Fibroblast of mammary gland (primary cell): Measurements from ENCODE around the gene S100A4.
A peak's percentile ranks its signal among the peaks of the same experiment; 100 is the strongest.
"Not testable (repeated sequence)": the region's sequence is repeated elsewhere in the genome, so short reads cannot be mapped to it uniquely, and the experiment has no call there.

Source experiments
- DNase-seq: peaks from one replicate; pipeline ENCODE4 v3.0.0-alpha.2; 2010; ENCODE audit warnings: low read depth
- H3K4me3 ChIP-seq: 2 replicates; pipeline ENCODE4 v1.5.1; 2011; ENCODE audit warnings: low read depth, mild to moderate bottlenecking, low read length, moderate library complexity; ENCODE audit not compliant: control insufficient read depth
- TF ChIP-seq, protein P1 (sequence below): conservative IDR thresholded peaks from 2 replicates; pipeline ENCODE4 v1.5.1; 2011; ENCODE audit warnings: low read depth, low read length, inconsistent platforms; ENCODE audit not compliant: control insufficient read depth, insufficient read depth

Gene S100A4

DNA sequence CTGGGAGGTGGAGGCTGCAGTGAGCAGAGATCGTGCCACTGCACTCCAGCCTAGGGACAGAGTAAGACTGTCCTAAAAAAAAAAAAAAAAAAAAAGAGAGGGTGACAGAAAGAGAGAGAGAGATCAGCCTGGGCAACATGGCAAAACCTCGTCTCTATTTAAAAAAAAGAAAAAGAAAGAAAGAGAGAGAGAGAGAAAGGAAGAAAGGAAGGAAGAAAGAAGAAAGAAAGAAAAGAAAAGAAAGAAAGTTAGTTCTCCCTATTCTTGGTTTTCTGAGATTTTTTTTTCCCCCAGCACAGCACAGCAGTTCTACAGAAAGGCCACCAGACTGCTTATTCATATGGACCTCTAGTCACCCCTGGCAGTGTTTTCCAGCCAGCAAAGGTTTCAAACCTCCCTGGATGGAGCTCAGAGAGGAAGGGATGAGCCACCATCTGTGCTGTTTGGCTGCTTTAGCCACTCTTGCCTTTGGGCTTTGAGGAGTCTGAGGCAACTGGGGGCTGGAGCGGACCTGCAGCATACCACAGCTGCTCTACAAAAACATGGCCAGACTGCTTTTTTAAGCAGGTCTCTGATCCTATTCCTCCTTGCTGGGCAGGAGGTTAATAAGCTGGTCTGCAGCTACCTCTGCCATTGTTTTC lies 20.4 kb downstream of the S100A4 start:
- TF ChIP-seq, protein P1, sequence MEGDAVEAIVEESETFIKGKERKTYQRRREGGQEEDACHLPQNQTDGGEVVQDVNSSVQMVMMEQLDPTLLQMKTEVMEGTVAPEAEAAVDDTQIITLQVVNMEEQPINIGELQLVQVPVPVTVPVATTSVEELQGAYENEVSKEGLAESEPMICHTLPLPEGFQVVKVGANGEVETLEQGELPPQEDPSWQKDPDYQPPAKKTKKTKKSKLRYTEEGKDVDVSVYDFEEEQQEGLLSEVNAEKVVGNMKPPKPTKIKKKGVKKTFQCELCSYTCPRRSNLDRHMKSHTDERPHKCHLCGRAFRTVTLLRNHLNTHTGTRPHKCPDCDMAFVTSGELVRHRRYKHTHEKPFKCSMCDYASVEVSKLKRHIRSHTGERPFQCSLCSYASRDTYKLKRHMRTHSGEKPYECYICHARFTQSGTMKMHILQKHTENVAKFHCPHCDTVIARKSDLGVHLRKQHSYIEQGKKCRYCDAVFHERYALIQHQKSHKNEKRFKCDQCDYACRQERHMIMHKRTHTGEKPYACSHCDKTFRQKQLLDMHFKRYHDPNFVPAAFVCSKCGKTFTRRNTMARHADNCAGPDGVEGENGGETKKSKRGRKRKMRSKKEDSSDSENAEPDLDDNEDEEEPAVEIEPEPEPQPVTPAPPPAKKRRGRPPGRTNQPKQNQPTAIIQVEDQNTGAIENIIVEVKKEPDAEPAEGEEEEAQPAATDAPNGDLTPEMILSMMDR, result no peak
- peak; percentile 68 for DNase-seq
- no peak overlapping the region for H3K4me3 ChIP-seq

DNA sequence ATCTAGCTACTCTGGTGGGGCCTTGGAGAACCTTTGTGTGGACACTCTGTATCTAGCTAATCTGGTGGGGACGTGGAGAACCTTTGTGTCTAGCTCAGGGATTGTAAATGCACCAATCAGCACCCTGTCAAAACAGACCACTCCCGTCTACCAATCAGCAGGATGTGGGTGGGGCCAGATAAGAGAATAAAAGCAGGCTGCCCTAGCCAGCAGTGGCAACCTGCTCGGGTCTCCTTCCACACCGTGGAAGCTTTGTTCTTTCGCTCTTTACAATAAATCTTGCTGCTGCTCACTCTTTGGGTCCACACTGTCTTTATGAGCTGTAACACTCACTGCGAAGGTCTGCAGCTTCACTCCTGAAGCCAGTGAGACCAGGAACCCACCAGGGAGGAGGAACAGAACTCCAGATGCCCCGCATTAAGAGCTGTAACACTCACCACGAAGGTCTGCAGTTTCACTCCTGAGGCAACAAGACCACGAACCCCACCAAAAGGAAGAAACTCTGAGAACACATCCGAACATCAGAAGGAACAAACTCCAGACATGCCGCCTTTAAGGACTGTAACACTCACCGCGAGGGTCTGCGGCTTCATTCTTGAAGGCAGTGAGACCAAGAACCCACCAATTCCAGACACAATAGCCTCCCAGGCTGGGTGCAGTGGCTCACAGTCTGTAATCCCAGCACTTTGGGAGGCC lies 23.1 kb downstream of the S100A4 start:
- DNase-seq, H3K4me3 ChIP-seq: not testable (repeated sequence)

DNA sequence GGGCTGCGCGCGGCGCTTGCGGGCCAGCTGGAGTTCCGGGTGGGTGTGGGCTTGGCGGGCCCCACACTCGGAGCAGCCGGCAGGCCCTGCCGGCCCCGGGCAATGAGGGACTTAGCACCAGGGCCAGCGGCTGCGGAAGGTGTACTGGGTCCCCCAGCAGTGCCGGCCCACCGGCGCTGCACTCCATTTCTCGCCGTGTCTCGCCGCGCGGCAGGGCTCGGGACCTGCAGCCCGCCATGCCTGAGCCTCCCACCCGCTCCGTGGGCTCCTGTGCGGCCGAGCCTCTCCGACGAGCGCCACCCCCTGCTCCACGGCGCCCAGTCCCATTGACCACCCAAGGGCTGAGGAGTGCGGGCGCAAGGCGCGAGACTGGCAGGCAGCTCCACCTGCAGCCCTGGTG lies 23.8 kb downstream of the S100A4 start:
- not testable (repeated sequence) for DNase-seq, H3K4me3 ChIP-seq

DNA sequence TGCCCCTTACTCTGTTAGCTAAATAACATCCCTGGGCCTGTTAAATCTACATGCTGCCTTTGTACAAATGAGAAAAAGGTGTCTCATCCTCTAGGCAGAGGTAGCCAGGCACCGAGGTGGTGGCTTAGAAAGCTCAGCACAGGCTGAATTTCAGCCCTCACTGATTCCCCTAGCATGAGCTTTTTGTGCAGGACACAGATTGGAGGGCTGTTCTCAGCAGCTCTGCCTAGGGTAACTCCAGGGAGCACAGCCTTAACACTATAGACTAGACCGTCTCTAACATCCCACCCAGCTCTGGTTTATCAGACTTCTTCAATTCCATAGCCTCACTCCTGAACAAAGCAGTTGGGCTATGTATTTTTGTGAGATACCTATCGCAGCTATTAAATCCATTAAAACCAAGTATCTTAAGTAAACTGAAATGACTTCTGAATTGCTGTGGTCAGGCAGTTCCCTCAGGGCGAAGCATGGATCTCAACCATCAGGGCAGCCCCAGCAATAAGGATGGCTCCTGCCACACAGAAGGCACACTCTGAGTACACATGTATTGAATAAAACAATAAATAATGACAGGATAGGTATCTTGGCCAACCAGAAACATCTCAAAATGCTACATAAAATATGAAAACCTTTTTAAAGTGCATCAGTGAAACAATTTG lies 24.7 kb downstream of the S100A4 start:
- no peak for DNase-seq
- TF ChIP-seq, protein P1, result no peak
- H3K4me3 ChIP-seq, result no peak overlapping the region

DNA sequence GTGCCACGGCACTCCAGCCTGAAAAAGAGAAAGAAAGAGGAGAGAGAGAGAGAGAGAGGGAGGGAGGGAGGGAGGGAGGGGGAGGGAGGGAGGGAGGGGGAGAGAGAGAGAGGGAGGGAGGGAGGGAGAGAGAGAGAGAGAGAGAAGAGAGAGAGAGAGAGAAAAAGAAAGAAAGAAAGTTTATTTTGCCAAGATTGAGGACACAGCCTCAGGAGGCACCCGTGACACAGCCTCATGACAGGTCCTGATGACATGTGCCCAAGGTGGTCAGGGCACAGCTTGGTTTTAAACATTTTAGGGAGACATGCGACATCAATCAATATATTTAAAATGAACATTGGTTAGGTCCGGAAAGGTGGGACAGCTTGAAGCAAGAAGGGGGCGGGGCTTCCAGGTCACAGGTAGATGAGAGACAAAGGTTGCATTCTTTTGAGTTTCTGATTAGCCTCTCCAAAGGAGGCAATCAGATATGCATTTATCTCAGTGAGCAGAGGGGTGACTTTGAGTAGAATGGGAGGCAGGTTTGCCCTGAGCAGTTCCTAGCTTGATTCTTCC lies 25.4 kb downstream of the S100A4 start:
- not testable (repeated sequence) for H3K4me3 ChIP-seq, DNase-seq

DNA sequence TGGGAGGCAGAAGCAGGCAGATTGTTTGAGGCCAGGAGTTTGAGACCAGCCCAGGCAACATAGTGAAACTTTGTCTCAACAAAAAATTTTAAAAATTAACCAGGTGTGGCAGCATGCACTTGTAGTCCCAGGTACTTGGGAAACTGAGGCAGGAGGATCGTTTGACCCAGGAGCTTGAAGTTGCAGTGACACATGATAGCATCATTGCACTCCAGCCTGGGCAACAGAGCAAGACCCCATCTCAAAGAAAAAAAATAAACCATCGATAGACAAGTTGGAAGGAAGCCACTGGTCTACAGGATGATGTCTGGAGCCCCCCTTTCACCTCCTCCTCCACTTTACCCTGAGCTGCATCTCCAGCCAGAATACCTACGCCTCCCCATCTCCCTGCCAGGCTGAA lies 26.4 kb downstream of the S100A4 start:
- H3K4me3 ChIP-seq, result no peak overlapping the region
- no peak for DNase-seq
- TF ChIP-seq, protein P1, result no peak

DNA sequence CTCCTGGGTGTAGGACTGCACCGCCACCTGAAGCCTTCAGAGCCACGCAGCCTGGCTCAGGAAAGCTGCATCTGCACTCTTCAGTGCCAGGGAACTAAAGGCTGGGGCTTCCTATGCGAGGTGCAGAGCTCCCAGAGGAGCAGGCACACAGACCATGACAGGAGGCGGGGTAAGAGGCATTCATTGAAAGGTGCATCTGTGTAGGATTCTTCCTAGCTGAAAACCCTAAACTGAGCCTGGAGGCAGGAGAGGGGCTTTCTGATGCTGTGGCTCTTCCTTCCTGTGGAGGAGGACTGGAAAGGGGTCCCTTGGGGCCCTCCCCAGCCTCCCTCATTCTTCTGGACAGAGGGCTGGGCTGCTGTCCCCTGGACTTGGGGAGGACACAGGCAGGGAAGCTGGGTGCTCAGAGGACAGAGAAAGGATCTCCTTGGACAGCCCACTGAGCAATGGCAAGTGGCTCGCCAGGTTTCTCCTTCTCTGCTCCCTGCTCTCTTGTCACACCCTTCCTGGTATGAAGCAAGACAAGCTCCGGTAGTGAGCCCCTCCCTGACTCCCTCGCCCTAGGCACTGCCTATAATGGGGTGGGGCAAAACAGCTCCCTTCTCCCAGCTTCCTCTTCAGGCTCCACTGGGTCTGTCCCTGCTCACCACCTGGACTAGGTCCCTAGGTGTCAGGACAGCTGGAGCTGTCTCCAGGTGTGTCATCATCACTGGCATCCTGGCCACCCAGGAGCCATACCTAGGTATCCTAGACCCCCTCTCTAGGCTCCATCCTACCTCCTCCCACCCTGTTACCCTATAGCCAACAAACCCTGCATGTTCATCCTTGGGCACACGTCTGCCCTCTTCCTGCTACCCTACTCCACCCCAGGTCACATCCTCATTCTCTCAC lies 29.9 kb downstream of the S100A4 start:
- H3K4me3 ChIP-seq, result no peak overlapping the region
- DNase-seq, result no peak
- TF ChIP-seq, protein P1, result no peak
